Endothelial cell (in vitro differentiated cells): Measurements from ENCODE around the gene TTBK1. TPM values are rescaled to one million over a fixed set of nuclear protein-coding genes. Genes with fewer than 3 reads are reported as not detected.
A peak's percentile ranks its signal among the peaks of the same experiment; 100 is the strongest.

Experiments
- DNase-seq: peaks from one replicate; pipeline ENCODE4 v3.0.0; 2021; ENCODE audit warnings: low spot score
- H3K27ac Mint-ChIP-seq: one replicate; pipeline ENCODE4 v1.8.0; 2021; ENCODE audit warnings: mixed read lengths, inconsistent platforms; ENCODE audit not compliant: unreplicated experiment
- H3K27me3 Mint-ChIP-seq: one replicate; pipeline ENCODE4 v1.8.0; 2021; ENCODE audit warnings: mild to moderate bottlenecking, moderate library complexity, mixed read lengths, inconsistent platforms; ENCODE audit not compliant: unreplicated experiment
- H3K36me3 Mint-ChIP-seq: one replicate; pipeline ENCODE4 v1.8.0; 2021; ENCODE audit warnings: mild to moderate bottlenecking, low read depth, mixed read lengths, inconsistent platforms; ENCODE audit not compliant: unreplicated experiment
- H3K4me1 Mint-ChIP-seq: one replicate; pipeline ENCODE4 v1.8.0; 2021; ENCODE audit warnings: mild to moderate bottlenecking, mixed read lengths, inconsistent platforms; ENCODE audit not compliant: unreplicated experiment
- H3K4me3 Mint-ChIP-seq: one replicate; pipeline ENCODE4 v1.8.0; 2021; ENCODE audit warnings: mild to moderate bottlenecking, mixed read lengths, inconsistent platforms; ENCODE audit not compliant: unreplicated experiment
- H3K9me3 Mint-ChIP-seq: one replicate; pipeline ENCODE4 v1.8.0; 2021; ENCODE audit warnings: mixed read lengths, inconsistent platforms; ENCODE audit not compliant: unreplicated experiment
- CTCF ChIP-seq: fragments of 200-600 bp; sonication (generic); IDR thresholded peaks from one replicate; pipeline ENCODE4 v1.5.0; 2021; ENCODE audit warnings: antibody characterized with exemption; ENCODE audit not compliant: unreplicated experiment
- total RNA-seq: library from RNA; stranded (reverse); fragmentation: NEBNext Ultra II Directional; extraction: Animal tissue kit (Norgen Biotek cat#: 25700); gene quantifications from one replicate; pipeline ENCODE4 v1.2.1, GENCODE V29; 2021; ENCODE audit not compliant: unreplicated experiment

Gene TTBK1
- total RNA-seq, 1 donor from 2014 or later: 1.0 TPM

- Mint-ChIP-seq H3K4me1 (peaks cover 8% of the 10 kb centered on the region), H3K4me3 (no peak overlapping the region), H3K27ac (no peak overlapping the region), H3K9me3 (no peaks in the 10 kb centered on the region), H3K36me3 (no peaks in the 10 kb centered on the region), H3K27me3 (peaks cover 12% of the 10 kb centered on the region)
- no peak for DNase-seq
- no peak for TF ChIP-seq CTCF
Measured at GRCh38 chr6:43261198-43261597, 17.9 kb downstream of the TTBK1 start.

GRCh38 chr6:43262000-43262779 lies 18.9 kb downstream of the TTBK1 start:
- Mint-ChIP-seq H3K27ac (no peak overlapping the region), H3K9me3 (no peaks in the 10 kb centered on the region), H3K27me3 (peaks cover 11% of the 10 kb centered on the region), H3K36me3 (no peaks in the 10 kb centered on the region), H3K4me1 (peaks cover 8% of the 10 kb centered on the region), H3K4me3 (no peak overlapping the region)
- TF ChIP-seq CTCF: no peak
- no peak for DNase-seq

DNA sequence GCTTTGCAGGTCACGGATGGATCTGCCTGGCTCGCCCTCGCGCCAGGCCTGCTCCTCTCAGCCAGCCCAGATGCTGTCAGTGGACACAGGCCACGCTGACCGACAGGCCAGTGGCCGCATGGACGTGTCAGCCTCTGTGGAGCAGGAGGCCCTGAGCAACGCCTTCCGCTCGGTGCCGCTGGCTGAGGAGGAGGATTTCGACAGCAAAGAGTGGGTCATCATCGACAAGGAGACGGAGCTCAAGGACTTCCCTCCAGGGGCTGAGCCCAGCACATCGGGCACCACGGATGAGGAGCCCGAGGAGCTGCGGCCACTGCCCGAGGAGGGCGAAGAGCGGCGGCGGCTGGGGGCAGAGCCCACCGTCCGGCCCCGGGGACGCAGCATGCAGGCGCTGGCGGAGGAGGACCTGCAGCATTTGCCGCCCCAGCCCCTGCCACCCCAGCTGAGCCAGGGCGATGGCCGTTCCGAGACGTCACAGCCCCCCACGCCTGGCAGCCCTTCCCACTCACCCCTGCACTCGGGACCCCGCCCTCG lies 19.6 kb downstream of the TTBK1 start:
- H3K4me1 Mint-ChIP-seq: peaks cover 15% of the 10 kb centered on the region
- DNase-seq: no peak
- H3K4me3 Mint-ChIP-seq: no peak overlapping the region
- H3K9me3 Mint-ChIP-seq: no peaks in the 10 kb centered on the region
- no peak overlapping the region for H3K27ac Mint-ChIP-seq
- H3K27me3 Mint-ChIP-seq: peaks cover 7% of the 10 kb centered on the region
- TF ChIP-seq CTCF: no peak
- no peaks in the 10 kb centered on the region for H3K36me3 Mint-ChIP-seq

DNA sequence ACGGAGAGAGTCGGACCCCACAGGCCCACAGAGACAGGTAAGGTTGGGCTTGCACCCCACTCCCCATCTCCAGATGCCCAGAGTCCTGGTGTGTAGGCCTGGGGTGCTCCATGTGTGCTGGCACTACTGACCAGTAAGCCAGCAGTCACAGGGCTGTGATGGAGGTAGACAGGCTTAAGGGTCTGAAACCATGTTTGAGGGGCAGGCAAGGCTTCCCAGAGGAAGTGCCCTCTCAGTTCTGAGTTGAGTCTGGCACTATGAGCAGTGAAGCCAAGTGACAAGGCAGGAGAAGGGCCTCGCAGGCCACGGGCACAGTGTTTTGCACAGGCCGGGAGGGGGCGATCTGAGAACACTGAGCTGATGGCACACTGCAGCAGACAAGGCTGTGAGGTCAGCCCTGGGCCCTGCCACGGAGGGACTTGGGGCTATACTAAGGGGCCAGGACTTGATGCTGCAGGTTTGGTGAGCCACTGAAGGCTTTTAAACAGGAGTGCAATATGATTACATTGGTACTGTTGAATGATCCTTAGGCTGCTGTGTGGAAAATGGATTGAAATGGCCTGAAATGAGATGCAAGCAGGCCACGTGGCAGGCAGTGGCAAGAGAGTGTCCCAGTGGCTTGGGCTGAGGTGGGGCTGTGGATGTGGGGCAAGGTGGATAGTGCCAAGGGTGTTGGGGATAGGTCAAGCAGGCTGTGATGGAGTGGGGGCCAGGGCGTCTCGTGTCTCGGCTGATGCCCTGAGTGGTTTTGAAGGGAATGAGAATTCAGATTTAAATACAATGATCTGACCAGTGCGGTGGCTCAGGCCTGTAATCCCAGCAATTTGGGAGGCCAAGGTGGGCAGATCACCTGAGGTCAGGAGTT lies 20.3 kb downstream of the TTBK1 start:
- Mint-ChIP-seq H3K9me3 (no peaks in the 10 kb centered on the region), H3K4me3 (peak overlapping the region; percentile 17), H3K27ac (peak overlapping the region; percentile 22), H3K27me3 (peaks cover 7% of the 10 kb centered on the region), H3K36me3 (no peaks in the 10 kb centered on the region), H3K4me1 (peaks cover 15% of the 10 kb centered on the region)
- peak; percentile 83 for DNase-seq
- peak; percentile 49 for TF ChIP-seq CTCF
